AG09309 (cell line): ENCODE data around the gene ERCC2.

Experiments
- DNase-seq: peaks from one replicate; pipeline ENCODE4 v3.0.0-alpha.2; 2010; ENCODE audit warnings: low read depth
- H3K4me3 ChIP-seq: 2 replicates; pipeline ENCODE4 v1.5.1; 2011; ENCODE audit warnings: mild to moderate bottlenecking, low read depth, low read length, moderate library complexity; ENCODE audit not compliant: control insufficient read depth
- CTCF ChIP-seq: IDR thresholded peaks from 2 replicates; pipeline ENCODE4 v1.5.1; 2011; ENCODE audit warnings: mild to moderate bottlenecking, low read depth, low read length, inconsistent platforms; ENCODE audit not compliant: insufficient read depth, control insufficient read depth; ENCODE audit errors: missing control alignments

The ERCC2 gene

GRCh38 chr19:45370410-45371204, at the start of gene ERCC2:
Gene ERCC2, minus strand, starts transcription at chr19:45370573. Its CDS starts 33 bp downstream, at chr19:45370540.
- H3K4me3 ChIP-seq: peak within 1 kb of the TSS; percentile 67
- peak; percentile 94 for DNase-seq
- TF ChIP-seq CTCF: no peak

GRCh38 chr19:45419895-45420294, 49.5 kb upstream of the ERCC2 start:
- TF ChIP-seq CTCF: no peak
- no peak for DNase-seq
- no peak overlapping the region for H3K4me3 ChIP-seq

GRCh38 chr19:45419396-45419795, 49.0 kb upstream of the ERCC2 start:
- H3K4me3 ChIP-seq: no peak overlapping the region
- no peak for DNase-seq
- TF ChIP-seq CTCF: no peak

GRCh38 chr19:45418802-45419201, 48.4 kb upstream of the ERCC2 start:
- TF ChIP-seq CTCF: no peak
- DNase-seq: no peak
- no peak overlapping the region for H3K4me3 ChIP-seq

GRCh38 chr19:45417151-45417550, 46.8 kb upstream of the ERCC2 start:
- DNase-seq: no peak
- H3K4me3 ChIP-seq: no peak overlapping the region
- no peak for TF ChIP-seq CTCF

- H3K4me3 ChIP-seq: no peak overlapping the region
- no peak for DNase-seq
- no peak for TF ChIP-seq CTCF
These were observed 44.1 kb upstream of the ERCC2 start for GRCh38 chr19:45414468-45414867.
